HG02588 (cell line): Measurements from ENCODE around the gene CKLF.
A peak's percentile ranks its signal among the peaks of the same experiment; 100 is the strongest.

Source experiments
- ATAC-seq: cut with Tn5 transposase; IDR thresholded peaks from one replicate; pipeline ENCODE4 v1.9.1; 2021; ENCODE audit warnings: mild to moderate bottlenecking, moderate library complexity; ENCODE audit not compliant: unreplicated experiment

Gene CKLF

DNA sequence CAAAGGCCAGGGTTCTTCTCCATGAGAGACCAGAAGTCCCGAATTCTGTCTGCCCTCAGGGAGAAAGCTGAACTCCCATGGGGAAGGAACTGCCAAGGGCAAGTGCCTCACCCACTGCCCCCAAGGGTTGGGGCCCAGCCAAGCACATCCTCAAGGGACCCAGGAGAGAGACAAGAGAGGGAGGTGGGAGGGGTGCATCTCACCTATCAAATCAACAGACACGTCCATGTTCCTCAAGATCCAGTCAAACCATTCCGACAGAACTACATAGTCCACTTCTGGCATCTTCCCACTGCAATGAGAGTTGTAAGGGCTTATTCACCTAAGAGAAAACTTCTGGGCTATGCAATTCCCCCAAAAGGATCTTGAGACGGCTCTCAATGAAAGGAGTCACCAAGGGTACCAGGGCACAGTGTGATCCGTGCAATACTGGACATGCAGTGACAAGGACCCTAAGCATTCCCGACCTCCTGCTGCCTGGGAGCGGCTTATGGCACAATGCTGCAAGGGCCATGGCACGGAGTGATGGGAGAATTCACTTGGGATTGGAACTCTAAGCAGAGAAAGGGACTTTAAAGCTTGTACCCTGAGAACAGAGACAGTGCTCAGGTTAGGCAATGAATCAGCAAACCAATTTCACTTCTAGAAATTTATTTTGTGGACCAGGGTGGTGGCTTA is 34.7 kb upstream of the CKLF start:
- ATAC-seq: no peak

DNA sequence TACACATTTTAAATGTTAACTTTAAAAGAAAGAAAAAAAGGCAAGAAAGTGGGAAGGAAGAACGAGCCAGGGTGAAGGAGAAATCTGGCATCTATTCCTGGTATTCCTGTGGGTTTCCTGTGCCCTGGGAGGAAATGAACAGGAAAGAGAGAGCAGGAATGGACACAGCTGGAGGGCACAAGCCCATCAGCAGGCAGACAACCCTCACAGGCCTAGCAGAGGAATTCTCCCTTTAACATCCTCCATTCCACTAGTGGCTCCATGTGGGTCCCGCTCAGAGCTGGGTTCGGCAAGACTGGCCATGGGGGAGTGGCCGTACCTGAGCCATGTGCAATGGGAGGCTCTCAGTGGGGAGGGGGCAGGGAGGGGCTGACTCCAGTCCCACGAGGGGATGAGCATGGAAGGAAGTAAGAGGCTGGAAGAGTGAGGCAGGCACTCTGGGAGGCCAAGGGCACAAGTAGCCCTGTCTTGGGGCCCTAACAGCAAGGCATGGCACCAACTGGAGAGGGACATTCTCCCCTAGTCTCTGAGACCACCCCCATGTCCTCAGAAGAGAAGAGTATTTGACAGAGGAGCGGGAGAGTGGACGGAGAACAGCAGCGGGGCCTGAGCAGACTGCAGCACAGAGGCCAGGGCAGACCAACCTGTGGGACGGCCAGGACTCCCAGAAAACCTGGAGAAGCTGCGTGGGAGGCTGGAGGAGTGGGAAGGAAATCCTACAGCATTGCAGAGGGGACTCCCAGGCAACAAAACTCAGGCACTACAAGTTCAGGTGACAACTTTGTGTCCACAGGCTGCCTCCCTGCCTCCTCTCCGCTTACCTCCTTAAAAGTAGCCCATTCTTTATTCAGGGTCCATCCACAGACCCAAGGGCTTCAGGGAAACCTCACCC is 32.6 kb upstream of the CKLF start:
- ATAC-seq: no peak

DNA sequence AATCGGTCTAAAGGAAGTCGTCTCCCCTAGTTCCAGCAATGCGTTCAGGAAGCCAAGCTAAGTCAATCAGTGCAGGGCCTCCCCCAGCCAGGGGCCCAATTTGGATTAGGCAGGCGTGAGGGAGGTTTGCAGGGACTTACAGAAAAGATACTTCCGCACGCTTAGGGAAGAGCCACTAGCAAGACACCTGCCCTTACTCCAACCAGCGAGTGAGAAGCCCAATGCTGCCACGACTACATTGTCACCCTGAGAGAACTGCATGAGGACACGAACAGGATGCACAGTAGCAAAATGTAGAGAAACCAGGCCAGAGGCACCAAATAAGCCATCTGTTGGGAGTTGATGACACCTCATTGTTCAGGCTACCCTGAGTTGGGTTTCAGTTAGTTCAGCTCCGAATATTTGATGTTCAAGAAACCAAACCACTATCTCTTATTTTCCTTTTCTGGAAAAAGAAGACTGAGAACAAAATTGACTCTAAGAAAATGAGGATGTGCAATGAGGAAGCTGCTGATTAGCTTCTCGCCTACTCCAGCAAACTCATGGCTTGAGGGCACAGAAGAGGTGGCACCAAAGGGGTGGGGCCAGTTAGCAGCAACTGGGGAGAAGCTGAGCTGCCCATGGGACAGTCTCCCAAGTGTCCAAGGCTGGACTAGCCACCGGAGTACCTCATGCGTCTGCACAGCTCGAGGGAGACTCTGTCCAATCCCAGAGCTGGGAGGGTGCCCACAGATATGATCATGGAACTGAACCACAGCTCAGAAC is 31.8 kb upstream of the CKLF start:
- ATAC-seq: no peak

- ATAC-seq: no peak
Measured at GRCh38 chr16:66521252-66521713, 31.1 kb upstream of the CKLF start.

DNA sequence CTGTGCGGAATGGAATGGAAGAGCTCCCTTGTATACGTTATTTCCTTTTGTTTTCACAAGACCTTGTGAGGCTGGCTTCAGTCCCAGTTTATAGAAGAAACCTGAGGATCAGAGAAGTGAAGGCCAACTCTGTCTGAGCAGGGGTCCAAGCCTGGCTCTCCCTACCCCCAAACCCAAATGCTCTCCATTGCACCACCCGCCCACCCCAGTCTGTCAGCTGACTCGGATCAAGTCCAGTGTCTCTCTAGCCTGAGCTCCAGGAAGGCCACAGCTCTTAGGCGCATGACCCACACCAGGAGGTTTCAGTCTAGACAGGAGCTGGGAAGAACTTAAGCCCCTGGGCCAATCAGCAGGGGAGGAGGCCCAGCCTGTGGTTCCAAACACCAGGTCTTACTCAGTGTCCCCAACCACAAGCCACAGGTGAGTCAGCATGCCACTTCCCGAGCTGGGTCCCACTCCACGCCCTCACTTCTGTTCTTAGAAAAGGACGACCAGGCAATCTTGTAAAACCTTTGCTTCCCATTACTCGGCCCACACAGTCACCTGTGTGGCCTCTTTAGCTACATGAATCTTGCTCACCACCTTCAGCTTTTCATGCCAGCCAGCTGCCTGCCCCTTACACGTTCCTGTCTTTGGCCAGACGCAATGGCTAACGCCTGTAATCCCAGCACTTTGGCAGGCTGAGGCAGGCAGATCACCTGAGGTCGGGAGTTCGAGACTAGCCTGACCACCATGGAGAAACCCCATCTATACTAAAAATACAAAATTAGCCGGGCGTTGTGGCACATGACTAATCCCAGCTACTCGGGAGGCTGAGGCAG is 30.2 kb upstream of the CKLF start:
- peak; percentile 50 for ATAC-seq

GRCh38 chr16:66522816-66523590 is 29.4 kb upstream of the CKLF start:
- ATAC-seq: no peak

DNA sequence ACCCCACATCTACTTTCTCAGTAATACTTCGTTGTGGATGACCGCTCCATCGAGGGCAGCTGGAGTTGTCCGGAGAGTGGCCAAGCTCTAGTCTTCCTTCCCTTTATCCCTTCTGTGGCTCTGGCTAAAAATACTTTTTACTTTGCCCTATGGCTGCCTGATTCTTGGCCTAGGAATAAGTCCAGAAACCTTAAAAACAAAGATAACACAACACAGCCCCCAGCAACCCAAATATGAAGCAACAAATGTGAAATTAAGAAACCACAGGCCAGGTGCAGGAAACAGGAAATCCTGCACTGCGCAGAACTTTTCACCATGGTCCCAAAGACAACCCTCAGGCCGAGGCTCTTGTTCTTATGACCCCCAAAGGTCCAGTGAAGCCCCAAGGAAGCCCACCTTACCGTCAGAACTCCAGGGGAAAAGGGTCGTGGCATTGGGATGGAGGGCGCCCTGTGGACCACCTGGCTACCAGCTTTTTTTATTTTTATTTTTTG is 28.5 kb upstream of the CKLF start:
- peak; percentile 34 for ATAC-seq

DNA sequence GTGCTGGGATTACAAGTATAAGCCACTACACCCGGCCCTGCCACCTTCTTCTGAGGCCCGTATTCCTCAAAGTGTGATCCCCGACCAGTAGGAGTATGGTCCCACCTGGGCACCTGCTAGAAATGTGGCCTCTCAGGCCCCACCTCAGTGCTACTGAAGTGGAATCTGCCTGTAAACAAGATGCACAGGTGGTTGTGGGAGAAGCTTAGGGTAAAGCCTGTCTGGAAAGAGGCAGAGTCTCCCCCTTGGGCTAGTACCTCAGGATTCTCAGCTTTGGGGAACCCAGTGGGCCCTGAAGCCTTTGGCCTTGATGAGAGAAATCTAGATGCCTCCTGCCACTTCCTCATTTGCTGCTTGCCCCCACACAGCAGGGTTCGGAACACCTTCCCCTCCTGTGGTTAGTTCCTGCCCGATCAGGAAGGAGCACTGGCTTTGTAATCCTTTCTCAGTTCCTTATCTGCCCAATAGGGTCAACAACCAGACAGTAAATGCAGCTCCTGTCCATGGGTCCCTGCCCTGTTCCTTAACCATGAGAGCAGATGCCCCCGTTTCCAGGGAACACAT is 27.7 kb upstream of the CKLF start:
- ATAC-seq: peak; percentile 62

GRCh38 chr16:66525396-66526180 is 26.8 kb upstream of the CKLF start:
- no peak for ATAC-seq

DNA sequence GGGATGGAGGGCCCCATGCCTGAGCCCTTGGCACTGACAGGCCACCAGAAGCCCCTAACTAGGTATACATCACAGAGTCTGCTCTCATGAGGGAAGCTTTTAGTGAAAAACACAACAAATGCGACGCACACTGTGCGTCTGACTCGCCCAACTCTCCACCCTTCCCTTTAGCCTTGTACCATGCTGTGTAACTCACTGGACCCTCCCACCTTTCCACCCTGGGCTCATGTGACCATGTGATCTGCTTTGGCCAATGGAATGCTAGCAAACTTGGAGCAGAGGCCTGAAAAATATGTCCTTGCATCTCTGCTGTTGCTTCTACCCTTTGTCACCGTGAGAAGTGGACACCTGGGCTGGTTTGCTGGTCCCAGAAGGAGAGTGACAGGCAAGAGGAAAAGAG is 24.1 kb upstream of the CKLF start:
- no peak for ATAC-seq

- no peak for ATAC-seq
Measured at GRCh38 chr16:66529475-66529874, 22.9 kb upstream of the CKLF start.

DNA sequence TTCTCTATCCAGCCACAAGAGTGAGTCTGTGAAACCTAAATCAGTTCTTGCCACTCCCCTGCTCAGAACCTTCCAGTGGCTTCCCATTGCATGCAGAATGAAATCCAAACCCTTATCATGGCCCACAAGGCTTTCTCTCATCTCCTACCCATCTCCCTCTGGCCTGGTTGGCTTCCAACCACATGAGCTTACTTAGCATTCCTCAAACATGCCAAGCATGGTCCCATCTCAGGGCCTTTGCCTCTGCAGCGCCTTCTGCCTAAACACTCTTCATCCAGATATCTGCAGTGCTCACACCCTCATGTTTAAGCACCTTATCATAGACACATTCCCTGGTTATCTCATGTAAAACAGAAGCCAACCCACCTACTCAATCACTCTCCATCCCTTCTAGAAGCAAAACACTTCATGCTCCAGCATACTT is 18.0 kb upstream of the CKLF start:
- no peak for ATAC-seq

DNA sequence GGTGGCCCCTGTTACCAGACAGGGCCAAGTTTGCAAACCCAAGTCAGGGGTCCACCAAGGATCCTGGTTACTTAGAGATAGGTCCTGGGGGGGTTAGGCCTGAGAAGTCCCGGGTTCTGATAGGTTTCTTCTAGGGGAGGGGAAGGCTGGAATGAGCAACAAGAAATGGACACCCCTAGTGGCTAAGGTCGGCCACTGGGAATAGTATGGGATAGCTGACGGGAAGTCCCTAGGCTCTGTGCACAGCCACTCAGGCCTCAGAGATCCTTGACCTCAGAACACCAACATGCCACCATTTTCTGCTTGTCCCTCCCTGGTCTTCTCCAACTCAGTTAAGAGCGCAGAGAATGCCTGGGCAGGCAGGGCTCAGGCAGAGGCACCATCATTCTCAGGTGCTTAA is 15.9 kb upstream of the CKLF start:
- no peak for ATAC-seq

- ATAC-seq: no peak
Measured at GRCh38 chr16:66537236-66537635, 15.1 kb upstream of the CKLF start.

GRCh38 chr16:66538910-66539309 is 13.5 kb upstream of the CKLF start:
- ATAC-seq: no peak

GRCh38 chr16:66539623-66540469 is 12.5 kb upstream of the CKLF start:
- ATAC-seq: no peak
